Measurements from ENCODE around the gene PAK1.
"Not testable (repeated sequence)": the region's sequence is repeated elsewhere in the genome, so short reads cannot be mapped to it uniquely, and the experiment has no call there.

Gene PAK1

GRCh38 chr11:77473801-77474683 is at the start of gene PAK1:
TSS of gene PAK1 (minus strand) at chr11:77474094. CDS start at chr11:77392520, 81,574 bp downstream.
- DNase-seq (ENCODE audit: low spot score): peak; percentile 88

GRCh38 chr11:77522215-77522614 is 48.3 kb upstream of the PAK1 start:
- DNase-seq (ENCODE audit: low spot score): no peak

GRCh38 chr11:77519847-77520246 is 46.0 kb upstream of the PAK1 start:
- DNase-seq (ENCODE audit: low spot score): no peak

GRCh38 chr11:77518471-77518870 is 44.6 kb upstream of the PAK1 start:
- DNase-seq (ENCODE audit: low spot score): no peak

- DNase-seq (ENCODE audit: low spot score): no peak
Measured at GRCh38 chr11:77517753-77518152, 43.9 kb upstream of the PAK1 start.

- no peak for DNase-seq (ENCODE audit: low spot score)
Measured at GRCh38 chr11:77517226-77517625, 43.3 kb upstream of the PAK1 start.

- DNase-seq (ENCODE audit: low spot score): no peak
Measured at GRCh38 chr11:77515483-77515882, 41.6 kb upstream of the PAK1 start.

- no peak for DNase-seq (ENCODE audit: low spot score)
Measured at GRCh38 chr11:77515063-77515462, 41.2 kb upstream of the PAK1 start.

GRCh38 chr11:77512092-77512491 is 38.2 kb upstream of the PAK1 start:
- no peak for DNase-seq (ENCODE audit: low spot score)

- no peak for DNase-seq (ENCODE audit: low spot score)
Measured at GRCh38 chr11:77510851-77511250, 37.0 kb upstream of the PAK1 start.

GRCh38 chr11:77510095-77510494 is 36.2 kb upstream of the PAK1 start:
- no peak for DNase-seq (ENCODE audit: low spot score)

- no peak for DNase-seq (ENCODE audit: low spot score)
Measured at GRCh38 chr11:77508019-77508418, 34.1 kb upstream of the PAK1 start.

- no peak for DNase-seq (ENCODE audit: low spot score)
Measured at GRCh38 chr11:77506857-77507256, 33.0 kb upstream of the PAK1 start.

- DNase-seq (ENCODE audit: low spot score): no peak
Measured at GRCh38 chr11:77505956-77506355, 32.1 kb upstream of the PAK1 start.

GRCh38 chr11:77503006-77503405 is 29.1 kb upstream of the PAK1 start:
- DNase-seq (ENCODE audit: low spot score): no peak

GRCh38 chr11:77502346-77502905 is 28.5 kb upstream of the PAK1 start:
- no peak for DNase-seq (ENCODE audit: low spot score)

- no peak for DNase-seq (ENCODE audit: low spot score)
Measured at GRCh38 chr11:77501758-77502157, 27.9 kb upstream of the PAK1 start.

GRCh38 chr11:77497368-77497767 is 23.5 kb upstream of the PAK1 start:
- no peak for DNase-seq (ENCODE audit: low spot score)

- no peak for DNase-seq (ENCODE audit: low spot score)
Measured at GRCh38 chr11:77495526-77495925, 21.6 kb upstream of the PAK1 start.

GRCh38 chr11:77490035-77490434 is 16.1 kb upstream of the PAK1 start:
- not testable (repeated sequence) for DNase-seq (ENCODE audit: low spot score)

- DNase-seq (ENCODE audit: low spot score): no peak
Measured at GRCh38 chr11:77487790-77488189, 13.9 kb upstream of the PAK1 start.

- DNase-seq (ENCODE audit: low spot score): no peak
Measured at GRCh38 chr11:77479746-77480352, 6.0 kb upstream of the PAK1 start.

- DNase-seq (ENCODE audit: low spot score): no peak
Measured at GRCh38 chr11:77475206-77475605, 1.3 kb upstream of the PAK1 start.
